ENCODE measurements around the gene SLC2A4RG. TPM values are rescaled to one million over a fixed set of nuclear protein-coding genes. Genes with fewer than 3 reads are reported as not detected.

The SLC2A4RG gene
- total and polyA plus RNA-seq, 2 of the 13 experiments (the other 11 are each of a cell fraction or from before 2014, with no cell fraction given): 91.4 to 95.9 TPM

DNA sequence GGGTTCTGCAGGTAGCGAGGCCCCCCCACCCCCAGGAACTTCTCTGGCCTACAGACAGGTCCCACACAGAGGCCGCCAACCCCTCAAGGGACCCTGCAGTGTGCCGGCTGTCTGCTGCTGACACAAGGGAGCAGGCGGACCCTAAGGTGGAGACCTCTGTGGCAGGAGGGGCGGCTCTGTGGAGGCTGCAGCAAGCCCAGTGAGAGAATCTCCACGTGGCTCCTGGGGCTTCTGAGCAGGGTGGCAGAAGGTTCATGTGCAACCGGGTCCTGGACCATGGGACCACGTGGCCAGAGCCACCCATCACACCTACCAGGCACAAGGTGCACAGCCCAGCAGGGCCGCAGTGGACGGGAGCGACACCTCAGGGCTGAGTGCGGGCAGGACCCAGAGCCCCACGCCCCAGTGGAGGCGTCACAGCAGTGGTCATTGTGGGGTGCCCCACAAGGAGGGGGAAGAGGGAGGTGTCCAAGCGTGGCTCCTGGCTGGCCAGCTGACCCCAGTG is 36.1 kb upstream of the SLC2A4RG start (continued):
- TF ChIP-seq, protein P1, sequence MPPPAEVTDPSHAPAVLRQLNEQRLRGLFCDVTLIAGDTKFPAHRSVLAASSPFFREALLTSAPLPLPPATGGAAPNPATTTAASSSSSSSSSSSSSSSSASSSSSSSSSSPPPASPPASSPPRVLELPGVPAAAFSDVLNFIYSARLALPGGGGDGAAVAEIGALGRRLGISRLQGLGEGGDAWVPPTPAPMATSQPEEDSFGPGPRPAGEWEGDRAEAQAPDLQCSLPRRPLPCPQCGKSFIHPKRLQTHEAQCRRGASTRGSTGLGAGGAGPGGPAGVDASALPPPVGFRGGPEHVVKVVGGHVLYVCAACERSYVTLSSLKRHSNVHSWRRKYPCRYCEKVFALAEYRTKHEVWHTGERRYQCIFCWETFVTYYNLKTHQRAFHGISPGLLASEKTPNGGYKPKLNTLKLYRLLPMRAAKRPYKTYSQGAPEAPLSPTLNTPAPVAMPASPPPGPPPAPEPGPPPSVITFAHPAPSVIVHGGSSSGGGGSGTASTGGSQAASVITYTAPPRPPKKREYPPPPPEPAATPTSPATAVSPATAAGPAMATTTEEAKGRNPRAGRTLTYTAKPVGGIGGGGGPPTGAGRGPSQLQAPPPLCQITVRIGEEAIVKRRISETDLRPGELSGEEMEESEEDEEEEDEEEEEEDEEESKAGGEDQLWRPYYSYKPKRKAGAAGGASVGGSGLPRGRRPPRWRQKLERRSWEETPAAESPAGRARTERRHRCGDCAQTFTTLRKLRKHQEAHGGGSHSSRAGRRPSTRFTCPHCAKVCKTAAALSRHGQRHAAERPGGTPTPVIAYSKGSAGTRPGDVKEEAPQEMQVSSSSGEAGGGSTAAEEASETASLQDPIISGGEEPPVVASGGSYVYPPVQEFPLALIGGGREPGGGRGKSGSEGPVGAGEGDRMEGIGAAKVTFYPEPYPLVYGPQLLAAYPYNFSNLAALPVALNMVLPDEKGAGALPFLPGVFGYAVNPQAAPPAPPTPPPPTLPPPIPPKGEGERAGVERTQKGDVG (CRISPR knock-in tag; IDR thresholded peaks at IDR 0.05; ENCODE audit: borderline replicate concordance): no peak
- TF ChIP-seq, protein P2, sequence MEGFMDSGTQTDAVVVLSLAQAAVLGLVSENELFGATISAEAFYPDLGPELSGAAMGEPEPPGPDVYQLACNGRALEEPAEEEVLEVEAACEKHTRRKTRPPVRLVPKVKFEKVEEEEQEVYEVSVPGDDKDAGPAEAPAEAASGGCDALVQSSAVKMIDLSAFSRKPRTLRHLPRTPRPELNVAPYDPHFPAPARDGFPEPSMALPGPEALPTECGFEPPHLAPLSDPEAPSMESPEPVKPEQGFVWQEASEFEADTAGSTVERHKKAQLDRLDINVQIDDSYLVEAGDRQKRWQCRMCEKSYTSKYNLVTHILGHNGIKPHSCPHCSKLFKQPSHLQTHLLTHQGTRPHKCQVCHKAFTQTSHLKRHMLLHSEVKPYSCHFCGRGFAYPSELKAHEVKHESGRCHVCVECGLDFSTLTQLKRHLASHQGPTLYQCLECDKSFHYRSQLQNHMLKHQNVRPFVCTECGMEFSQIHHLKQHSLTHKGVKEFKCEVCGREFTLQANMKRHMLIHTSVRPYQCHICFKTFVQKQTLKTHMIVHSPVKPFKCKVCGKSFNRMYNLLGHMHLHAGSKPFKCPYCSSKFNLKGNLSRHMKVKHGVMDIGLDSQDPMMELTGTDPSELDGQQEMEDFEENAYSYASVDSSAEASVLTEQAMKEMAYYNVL (CRISPR knock-in tag; IDR thresholded peaks at IDR 0.05; ENCODE audit: borderline replicate concordance): no peak
- TF ChIP-seq NFE2L1 (CRISPR knock-in tag; IDR thresholded peaks at IDR 0.05; ENCODE audit: borderline replicate concordance): no peak
- no peak for TF ChIP-seq BCL6 (CRISPR knock-in tag; IDR thresholded peaks at IDR 0.05)
- TF ChIP-seq CEBPG (CRISPR knock-in tag; IDR thresholded peaks at IDR 0.05): no peak
- 0 out of 2 replicates have a peak, but pooled peaks have one; percentile 40 for TF ChIP-seq ZBTB7A (CRISPR knock-in tag; IDR thresholded peaks at IDR 0.05)
- TF ChIP-seq HDAC2 (CRISPR knock-in tag; IDR thresholded peaks at IDR 0.05): no peak
- TF ChIP-seq NKX3-1 (CRISPR knock-in tag; IDR thresholded peaks at IDR 0.05): no peak
- 0 out of 2 replicates have a peak, but pooled peaks have one; percentile 25 for TF ChIP-seq HNRNPL (IDR thresholded peaks at IDR 0.05; ENCODE audit: low read depth, low read length)
- no peak for TF ChIP-seq MAFF (IDR thresholded peaks at IDR 0.05; ENCODE audit: low read depth, low read length)
- TF ChIP-seq, protein P3, sequence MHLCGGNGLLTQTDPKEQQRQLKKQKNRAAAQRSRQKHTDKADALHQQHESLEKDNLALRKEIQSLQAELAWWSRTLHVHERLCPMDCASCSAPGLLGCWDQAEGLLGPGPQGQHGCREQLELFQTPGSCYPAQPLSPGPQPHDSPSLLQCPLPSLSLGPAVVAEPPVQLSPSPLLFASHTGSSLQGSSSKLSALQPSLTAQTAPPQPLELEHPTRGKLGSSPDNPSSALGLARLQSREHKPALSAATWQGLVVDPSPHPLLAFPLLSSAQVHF (CRISPR knock-in tag; IDR thresholded peaks at IDR 0.05): no peak
- TF ChIP-seq POLR2G (IDR thresholded peaks at IDR 0.05; ENCODE audit: low read depth, low read length): 0 out of 2 replicates have a peak, but pooled peaks have one; percentile 24
- no peak; the same call in 1 of the 2 replicates for TF ChIP-seq GABPB1 (CRISPR knock-in tag; IDR thresholded peaks at IDR 0.05)
- TF ChIP-seq ARID2 (CRISPR knock-in tag; IDR thresholded peaks at IDR 0.05; ENCODE audit: borderline replicate concordance): 0 out of 2 replicates have a peak, but pooled peaks have one; percentile 44
- TF ChIP-seq NRL (CRISPR knock-in tag; IDR thresholded peaks at IDR 0.05; ENCODE audit: borderline replicate concordance): peak; percentile 66; the same call in 1 of the 2 replicates
- 0 out of 2 replicates have a peak, but pooled peaks have one; percentile 1 for TF ChIP-seq POLR2AphosphoS5 (IDR thresholded peaks at IDR 0.05; ENCODE audit: low read depth, low read length)
- 0 out of 2 replicates have a peak, but pooled peaks have one; percentile 2 for TF ChIP-seq ZFY (CRISPR knock-in tag; IDR thresholded peaks at IDR 0.05)
- TF ChIP-seq KDM1A (CRISPR knock-in tag; IDR thresholded peaks at IDR 0.05): no peak
- TF ChIP-seq, protein P4, sequence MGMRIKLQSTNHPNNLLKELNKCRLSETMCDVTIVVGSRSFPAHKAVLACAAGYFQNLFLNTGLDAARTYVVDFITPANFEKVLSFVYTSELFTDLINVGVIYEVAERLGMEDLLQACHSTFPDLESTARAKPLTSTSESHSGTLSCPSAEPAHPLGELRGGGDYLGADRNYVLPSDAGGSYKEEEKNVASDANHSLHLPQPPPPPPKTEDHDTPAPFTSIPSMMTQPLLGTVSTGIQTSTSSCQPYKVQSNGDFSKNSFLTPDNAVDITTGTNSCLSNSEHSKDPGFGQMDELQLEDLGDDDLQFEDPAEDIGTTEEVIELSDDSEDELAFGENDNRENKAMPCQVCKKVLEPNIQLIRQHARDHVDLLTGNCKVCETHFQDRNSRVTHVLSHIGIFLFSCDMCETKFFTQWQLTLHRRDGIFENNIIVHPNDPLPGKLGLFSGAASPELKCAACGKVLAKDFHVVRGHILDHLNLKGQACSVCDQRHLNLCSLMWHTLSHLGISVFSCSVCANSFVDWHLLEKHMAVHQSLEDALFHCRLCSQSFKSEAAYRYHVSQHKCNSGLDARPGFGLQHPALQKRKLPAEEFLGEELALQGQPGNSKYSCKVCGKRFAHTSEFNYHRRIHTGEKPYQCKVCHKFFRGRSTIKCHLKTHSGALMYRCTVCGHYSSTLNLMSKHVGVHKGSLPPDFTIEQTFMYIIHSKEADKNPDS (CRISPR knock-in tag; IDR thresholded peaks at IDR 0.05): 0 out of 2 replicates have a peak, but pooled peaks have one; percentile 35
- no peak for TF ChIP-seq SRSF9 (IDR thresholded peaks at IDR 0.05; ENCODE audit: borderline replicate concordance, insufficient read depth, low read depth, low read length, poor library complexity, severe bottlenecking)
- TF ChIP-seq GATA4 (IDR thresholded peaks at IDR 0.05; ENCODE audit: borderline replicate concordance, low read depth): no peak
- TF ChIP-seq ELF4 (CRISPR knock-in tag; IDR thresholded peaks at IDR 0.05; ENCODE audit: borderline replicate concordance): no peak
- no peak for TF ChIP-seq SMAD1 (CRISPR knock-in tag; IDR thresholded peaks at IDR 0.05; ENCODE audit: borderline replicate concordance, low read depth)

Measured in HepG2 (cell line).